Measurements from ENCODE around the gene GHITM.

Gene GHITM

DNA sequence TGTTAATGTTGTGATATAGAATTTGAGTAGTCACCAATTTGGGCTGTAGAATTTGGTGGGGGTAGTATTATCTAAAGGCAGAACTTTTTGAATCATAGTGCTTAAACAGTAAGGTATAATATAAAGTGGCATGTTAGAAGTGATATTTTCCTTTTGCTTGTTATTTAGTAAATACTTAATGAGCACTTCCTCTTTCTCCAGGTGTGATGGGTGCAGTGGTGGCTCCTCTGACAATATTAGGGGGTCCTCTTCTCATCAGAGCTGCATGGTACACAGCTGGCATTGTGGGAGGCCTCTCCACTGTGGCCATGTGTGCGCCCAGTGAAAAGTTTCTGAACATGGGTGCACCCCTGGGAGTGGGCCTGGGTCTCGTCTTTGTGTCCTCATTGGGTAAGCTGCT lies 10.5 kb downstream of the GHITM start:
- DNase-seq (ENCODE audit: low read depth): no peak
- H3K4me3 ChIP-seq (ENCODE audit: control insufficient read depth, low read depth, low read length): no peak overlapping the region
- TF ChIP-seq, protein P1, sequence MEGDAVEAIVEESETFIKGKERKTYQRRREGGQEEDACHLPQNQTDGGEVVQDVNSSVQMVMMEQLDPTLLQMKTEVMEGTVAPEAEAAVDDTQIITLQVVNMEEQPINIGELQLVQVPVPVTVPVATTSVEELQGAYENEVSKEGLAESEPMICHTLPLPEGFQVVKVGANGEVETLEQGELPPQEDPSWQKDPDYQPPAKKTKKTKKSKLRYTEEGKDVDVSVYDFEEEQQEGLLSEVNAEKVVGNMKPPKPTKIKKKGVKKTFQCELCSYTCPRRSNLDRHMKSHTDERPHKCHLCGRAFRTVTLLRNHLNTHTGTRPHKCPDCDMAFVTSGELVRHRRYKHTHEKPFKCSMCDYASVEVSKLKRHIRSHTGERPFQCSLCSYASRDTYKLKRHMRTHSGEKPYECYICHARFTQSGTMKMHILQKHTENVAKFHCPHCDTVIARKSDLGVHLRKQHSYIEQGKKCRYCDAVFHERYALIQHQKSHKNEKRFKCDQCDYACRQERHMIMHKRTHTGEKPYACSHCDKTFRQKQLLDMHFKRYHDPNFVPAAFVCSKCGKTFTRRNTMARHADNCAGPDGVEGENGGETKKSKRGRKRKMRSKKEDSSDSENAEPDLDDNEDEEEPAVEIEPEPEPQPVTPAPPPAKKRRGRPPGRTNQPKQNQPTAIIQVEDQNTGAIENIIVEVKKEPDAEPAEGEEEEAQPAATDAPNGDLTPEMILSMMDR (conservative IDR thresholded peaks at IDR 0.05; ENCODE audit: control insufficient read depth, insufficient read depth, low read depth, low read length): no peak

DNA sequence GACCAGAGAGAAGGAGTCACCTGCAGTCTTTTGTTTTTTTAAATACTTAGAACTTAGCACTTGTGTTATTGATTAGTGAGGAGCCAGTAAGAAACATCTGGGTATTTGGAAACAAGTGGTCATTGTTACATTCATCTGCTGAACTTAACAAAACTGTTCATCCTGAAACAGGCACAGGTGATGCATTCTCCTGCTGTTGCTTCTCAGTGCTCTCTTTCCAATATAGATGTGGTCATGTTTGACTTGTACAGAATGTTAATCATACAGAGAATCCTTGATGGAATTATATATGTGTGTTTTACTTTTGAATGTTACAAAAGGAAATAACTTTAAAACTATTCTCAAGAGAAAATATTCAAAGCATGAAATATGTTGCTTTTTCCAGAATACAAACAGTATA lies 13.5 kb downstream of the GHITM start:
- TF ChIP-seq, protein P1 (conservative IDR thresholded peaks at IDR 0.05; ENCODE audit: control insufficient read depth, insufficient read depth, low read depth, low read length): no peak
- no peak for DNase-seq (ENCODE audit: low read depth)

DNA sequence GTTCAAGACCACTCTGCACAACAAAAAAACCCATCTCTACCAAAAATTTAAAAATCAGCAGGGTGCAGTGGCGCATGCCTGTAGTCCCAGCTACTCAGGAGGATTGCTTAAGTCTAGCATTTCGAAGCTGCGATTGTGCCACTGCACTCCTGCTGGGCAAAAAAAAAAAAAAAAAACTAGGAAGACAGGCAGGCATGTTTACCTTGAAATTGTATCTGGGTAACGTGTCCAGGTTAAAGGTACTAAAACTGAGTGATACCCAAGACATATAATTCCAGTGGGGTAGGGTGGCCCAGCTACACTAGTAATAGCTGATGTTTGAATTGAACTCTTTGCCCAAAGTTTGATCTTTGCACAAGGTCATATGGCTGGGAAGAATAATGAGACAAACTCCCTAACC lies 16.2 kb downstream of the GHITM start:
- TF ChIP-seq, protein P1 (conservative IDR thresholded peaks at IDR 0.05; ENCODE audit: control insufficient read depth, insufficient read depth, low read depth, low read length): no peak
- no peak overlapping the region for H3K4me3 ChIP-seq (ENCODE audit: control insufficient read depth, low read depth, low read length)
- no peak for DNase-seq (ENCODE audit: low read depth)

More for the DNA sequence above, 13.5 kb downstream of the GHITM start:
- H3K4me3 ChIP-seq (ENCODE audit: control insufficient read depth, low read depth, low read length): no peak overlapping the region

DNA sequence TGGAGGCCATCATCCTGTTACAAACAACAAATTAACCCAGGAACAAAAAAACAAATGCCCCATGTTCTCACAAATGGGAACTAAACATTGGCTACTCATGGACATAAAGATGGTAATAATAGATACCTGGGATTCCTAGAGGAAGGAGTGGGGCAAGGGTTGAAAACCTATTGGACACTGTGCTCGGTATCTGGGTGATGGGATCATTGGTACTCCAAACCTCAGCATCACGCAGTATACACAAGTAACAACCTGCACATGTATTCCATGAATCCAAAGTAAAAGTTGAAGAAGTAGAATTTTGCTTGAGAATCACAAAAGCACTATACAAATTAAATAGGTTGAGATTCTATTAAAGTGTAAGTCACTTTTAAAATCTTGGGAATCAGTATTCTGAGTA lies 16.7 kb downstream of the GHITM start:
- DNase-seq (ENCODE audit: low read depth): no peak
- no peak overlapping the region for H3K4me3 ChIP-seq (ENCODE audit: control insufficient read depth, low read depth, low read length)
- TF ChIP-seq, protein P1 (conservative IDR thresholded peaks at IDR 0.05; ENCODE audit: control insufficient read depth, insufficient read depth, low read depth, low read length): no peak

DNA sequence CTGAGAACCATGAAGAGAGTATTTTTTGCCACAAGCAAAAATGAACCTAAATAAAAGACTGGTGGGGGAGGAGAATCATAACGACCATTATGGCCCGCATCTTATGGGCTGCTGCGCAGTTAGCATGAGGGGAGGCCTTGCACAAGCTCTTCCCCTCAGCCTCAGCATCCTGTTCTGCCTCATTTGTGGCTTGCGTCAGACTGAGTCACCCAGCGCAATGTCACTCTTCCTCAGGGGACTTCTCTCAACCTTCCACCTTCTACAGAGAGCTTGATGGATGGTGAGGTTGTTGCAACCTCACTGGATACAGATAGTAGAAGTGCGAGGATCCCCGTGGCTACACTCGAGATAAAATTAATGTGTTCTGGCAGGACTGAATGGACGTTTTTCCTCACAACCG lies 17.5 kb downstream of the GHITM start:
- no peak overlapping the region for H3K4me3 ChIP-seq (ENCODE audit: control insufficient read depth, low read depth, low read length)
- DNase-seq (ENCODE audit: low read depth): peak; percentile 47
- TF ChIP-seq, protein P1 (conservative IDR thresholded peaks at IDR 0.05; ENCODE audit: control insufficient read depth, insufficient read depth, low read depth, low read length): no peak

DNA sequence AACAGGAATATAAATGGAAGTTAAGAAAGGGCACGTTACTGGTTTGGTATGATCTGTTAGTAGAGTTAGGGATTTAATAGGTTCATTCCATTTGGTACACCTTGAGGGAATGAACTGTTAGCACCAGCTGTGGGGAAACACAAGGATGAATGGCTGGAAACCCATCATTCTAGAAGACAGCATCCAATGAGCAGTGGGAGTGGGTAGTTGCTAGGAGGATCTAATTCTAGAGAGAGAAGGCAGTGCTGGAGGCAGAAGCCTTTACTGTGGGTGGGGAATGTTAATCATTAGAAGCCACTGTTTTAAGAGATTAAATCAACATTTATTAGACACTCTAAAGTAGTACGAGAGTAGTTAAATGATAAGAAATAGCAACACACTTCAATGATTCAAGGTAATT lies 18.8 kb downstream of the GHITM start:
- TF ChIP-seq, protein P1 (conservative IDR thresholded peaks at IDR 0.05; ENCODE audit: control insufficient read depth, insufficient read depth, low read depth, low read length): no peak
- no peak overlapping the region for H3K4me3 ChIP-seq (ENCODE audit: control insufficient read depth, low read depth, low read length)
- DNase-seq (ENCODE audit: low read depth): no peak

DNA sequence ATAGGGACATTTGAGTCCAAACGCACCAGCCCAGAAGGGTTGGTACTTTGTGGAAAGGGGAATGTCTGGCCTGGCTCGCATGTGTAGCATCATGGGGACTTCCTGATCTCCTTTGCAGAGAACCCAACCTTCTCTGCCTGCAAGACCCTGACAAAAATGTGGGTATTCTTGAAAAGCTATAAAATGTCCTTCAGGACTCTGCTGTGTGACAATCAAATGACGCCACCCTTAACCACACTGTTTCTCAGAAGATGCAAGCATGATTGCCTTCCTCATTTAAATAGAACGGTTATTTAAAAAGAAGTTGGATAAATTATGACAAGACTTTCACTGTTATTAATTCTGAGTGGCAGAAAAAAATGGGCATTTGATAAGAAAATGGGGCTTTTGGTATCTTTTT lies 19.2 kb downstream of the GHITM start:
- no peak overlapping the region for H3K4me3 ChIP-seq (ENCODE audit: control insufficient read depth, low read depth, low read length)
- TF ChIP-seq, protein P1 (conservative IDR thresholded peaks at IDR 0.05; ENCODE audit: control insufficient read depth, insufficient read depth, low read depth, low read length): no peak
- DNase-seq (ENCODE audit: low read depth): no peak
